ENCODE data around the gene FOSL1. TPM values are rescaled to one million over a fixed set of nuclear protein-coding genes. Genes with fewer than 3 reads are reported as not detected.

FOSL1 gene
- total and polyA plus RNA-seq, 2 donors (not counting 1 experiment from before 2014, with no cell fraction given) = 2.3 TPM; not detected in 1

DNA sequence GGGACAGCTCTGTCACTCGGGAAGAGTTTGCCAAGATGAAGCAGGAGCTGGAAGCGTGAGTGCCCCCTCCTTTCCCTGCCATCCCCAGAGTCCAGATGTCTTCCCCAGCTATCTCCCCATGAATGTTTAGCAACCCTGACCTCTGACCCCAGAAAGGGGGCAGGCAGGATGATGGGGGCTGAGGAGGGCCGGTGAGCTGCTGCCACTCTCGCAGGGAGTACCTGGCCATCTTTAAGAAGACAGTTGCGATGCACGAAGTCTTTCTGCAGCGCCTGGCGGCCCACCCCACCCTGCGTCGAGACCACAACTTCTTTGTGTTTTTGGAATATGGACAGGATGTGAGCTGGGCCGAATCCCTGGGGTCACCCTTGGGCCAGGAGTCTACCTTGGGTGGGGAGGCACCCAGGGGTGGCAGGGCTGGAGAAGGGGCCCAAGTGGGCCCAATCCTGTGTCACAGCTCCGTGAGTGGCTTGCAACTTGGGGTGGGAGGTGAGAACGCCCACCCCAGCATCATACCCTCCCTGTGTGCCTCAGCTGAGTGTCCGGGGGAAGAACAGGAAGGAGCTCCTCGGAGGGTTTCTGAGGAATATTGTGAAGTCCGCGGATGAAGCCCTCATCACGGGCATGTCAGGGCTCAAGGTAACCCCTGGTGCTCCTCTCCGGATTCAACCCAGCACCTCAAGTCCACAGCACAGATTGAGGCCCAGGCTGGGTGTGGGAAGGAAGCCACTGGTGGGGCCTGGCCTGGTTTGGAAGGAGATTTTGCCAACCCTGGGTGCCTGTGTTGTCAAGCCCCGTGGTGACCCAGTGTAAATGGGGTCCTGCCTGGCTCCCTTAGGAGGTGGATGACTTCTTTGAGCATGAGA is 49.7 kb downstream of the FOSL1 start:
- Histone ChIP-seq H3K27me3 (replicated peaks in 1 of 4; ENCODE audit: control extremely low read depth in 1 of 4, control insufficient read depth in 3 of 4, insufficient read depth in 4 of 4, low read length in 3 of 4) (no peaks in the 10 kb centered on the region), H3K4me2 (replicated peaks; ENCODE audit: low read depth, low read length, poor library complexity, severe bottlenecking) (no peak overlapping the region), H3K4me3 (ENCODE audit: control extremely low read depth in 1 of 5, extremely low read depth in 1 of 5, insufficient read depth in 1 of 5, low read depth in 2 of 5, low read length in 4 of 5) (no peak overlapping the region), H2AFZ (ENCODE audit: insufficient read depth, low read depth, low read length, poor library complexity, severe bottlenecking) (no peak overlapping the region), H3K27ac (ENCODE audit: low read length in 2 of 2) (no peak overlapping the region), H3K9me3 (ENCODE audit: control extremely low read depth in 1 of 3, control insufficient read depth in 2 of 3, insufficient read depth in 1 of 3, low read length in 2 of 3) (peaks cover 0 to 15% (median 0%) of the 10 kb centered on the region in 3 donors), H3K9ac (ENCODE audit: low read length) (no peak overlapping the region), H3K79me2 (ENCODE audit: control insufficient read depth, insufficient read depth, low read length) (peaks cover 23% of the 10 kb centered on the region), H4K20me1 (ENCODE audit: control insufficient read depth, insufficient read depth, low read length, poor library complexity, severe bottlenecking) (peaks cover 51% of the 10 kb centered on the region), H3K36me3 (replicated peaks in 1 of 2; ENCODE audit: control extremely low read depth in 1 of 2, control insufficient read depth in 1 of 2, extremely low read depth in 1 of 2, insufficient read depth in 2 of 2, low read length in 1 of 2) (peaks cover 0 to 51% of the 10 kb centered on the region in 2 experiments), H3K4me1 (ENCODE audit: control insufficient read depth in 2 of 2, insufficient read depth in 2 of 2, low read length in 2 of 2) (peaks cover 0 to 8% of the 10 kb centered on the region in 2 donors)
- H3K4me3 Mint-ChIP-seq = no peak overlapping the region
- H3K4me1 Mint-ChIP-seq = peaks cover 18% of the 10 kb centered on the region
- H3K27me3 Mint-ChIP-seq = no peaks in the 10 kb centered on the region
- no peak for TF ChIP-seq EZH2 (IDR thresholded peaks at IDR 0.05; ENCODE audit: borderline replicate concordance, insufficient read depth, low read depth, low read length, poor library complexity, severe bottlenecking)
- TF ChIP-seq, protein P1, sequence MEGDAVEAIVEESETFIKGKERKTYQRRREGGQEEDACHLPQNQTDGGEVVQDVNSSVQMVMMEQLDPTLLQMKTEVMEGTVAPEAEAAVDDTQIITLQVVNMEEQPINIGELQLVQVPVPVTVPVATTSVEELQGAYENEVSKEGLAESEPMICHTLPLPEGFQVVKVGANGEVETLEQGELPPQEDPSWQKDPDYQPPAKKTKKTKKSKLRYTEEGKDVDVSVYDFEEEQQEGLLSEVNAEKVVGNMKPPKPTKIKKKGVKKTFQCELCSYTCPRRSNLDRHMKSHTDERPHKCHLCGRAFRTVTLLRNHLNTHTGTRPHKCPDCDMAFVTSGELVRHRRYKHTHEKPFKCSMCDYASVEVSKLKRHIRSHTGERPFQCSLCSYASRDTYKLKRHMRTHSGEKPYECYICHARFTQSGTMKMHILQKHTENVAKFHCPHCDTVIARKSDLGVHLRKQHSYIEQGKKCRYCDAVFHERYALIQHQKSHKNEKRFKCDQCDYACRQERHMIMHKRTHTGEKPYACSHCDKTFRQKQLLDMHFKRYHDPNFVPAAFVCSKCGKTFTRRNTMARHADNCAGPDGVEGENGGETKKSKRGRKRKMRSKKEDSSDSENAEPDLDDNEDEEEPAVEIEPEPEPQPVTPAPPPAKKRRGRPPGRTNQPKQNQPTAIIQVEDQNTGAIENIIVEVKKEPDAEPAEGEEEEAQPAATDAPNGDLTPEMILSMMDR (IDR thresholded peaks at IDR 0.05) = no peak
- 89% methylated on average over 16 of the region's 20 CpGs for WGBS (ENCODE audit: insufficient coverage)
- CTCF ChIA-PET = interaction anchor here (0.6 to 2.8 kb wide), 3 partner anchors 10 to 171 kb away, joined by 3 to 15 read pairs (median 6); partner anchors contain the start of gene MUS81
- POLR2A ChIA-PET = interaction anchor here (0.6 to 1.5 kb wide), 3 partner anchors 8 to 118 kb away, joined by 3 to 8 read pairs (median 3); partner anchors contain the start of gene SNX32
- no peak overlapping the region for H3K27ac Mint-ChIP-seq
- ATAC-seq (ENCODE audit: low read depth) (no peak), DNase-seq (peak; percentile 29)
- intact Hi-C loops (cut with micrococcal nuclease) = no loop called here
- H3K9me3 Mint-ChIP-seq (ENCODE audit: insufficient read depth) = no peaks in the 10 kb centered on the region
